HepG2 (cell line): ENCODE results near the gene FIBP. TPM values are rescaled to one million over a fixed set of nuclear protein-coding genes. Genes with fewer than 3 reads are reported as not detected.

Experiments
- E2F1 ChIP-seq: sonication (generic); formaldehyde crosslinking; IDR thresholded peaks from 2 replicates; pipeline ENCODE4 v1.5.0; 2020; ENCODE audit warnings: missing genetic modification reagents
- EZH2 ChIP-seq: conservative IDR thresholded peaks from 2 replicates; pipeline ENCODE4 v1.6.1; 2012; ENCODE audit warnings: mild to moderate bottlenecking, low read depth, low read length, moderate library complexity
- FLYWCH1 ChIP-seq: sonication (generic); formaldehyde crosslinking; IDR thresholded peaks from 2 replicates; pipeline ENCODE4 v1.8.1; 2023; ENCODE audit warnings: mild to moderate bottlenecking, missing genetic modification reagents
- GMEB1 ChIP-seq: sonication (generic); formaldehyde crosslinking; IDR thresholded peaks from 2 replicates; pipeline ENCODE4 v1.5.1; 2020; ENCODE audit warnings: missing genetic modification reagents, mild to moderate bottlenecking, borderline replicate concordance
- KDM5B ChIP-seq: sonication (generic); formaldehyde crosslinking; IDR thresholded peaks from 2 replicates; pipeline ENCODE4 v1.4.0; 2020; ENCODE audit warnings: missing genetic modification reagents, mild to moderate bottlenecking, borderline replicate concordance
- MXD3 ChIP-seq: IDR thresholded peaks from 2 replicates; pipeline ENCODE4 v1.6.1; 2016; ENCODE audit warnings: mild to moderate bottlenecking, missing biosample characterization, missing genetic modification reagents
- PITX1 ChIP-seq: sonication (generic); formaldehyde crosslinking; IDR thresholded peaks from 2 replicates; pipeline ENCODE4 v1.5.1; 2020; ENCODE audit warnings: mild to moderate bottlenecking, missing genetic modification reagents
- POGZ ChIP-seq: sonication (generic); formaldehyde crosslinking; IDR thresholded peaks from 2 replicates; pipeline ENCODE4 v1.4.0; 2020; ENCODE audit warnings: mild to moderate bottlenecking, missing genetic modification reagents
- TOE1 ChIP-seq: sonication (generic); formaldehyde crosslinking; IDR thresholded peaks from 2 replicates; pipeline ENCODE4 v1.4.0; 2020; ENCODE audit warnings: mild to moderate bottlenecking, missing genetic modification reagents
- ZBTB42 ChIP-seq: sonication (generic); formaldehyde crosslinking; IDR thresholded peaks from 2 replicates; pipeline ENCODE4 v1.5.0; 2020; ENCODE audit warnings: mild to moderate bottlenecking, missing genetic modification reagents
- ZFP91 ChIP-seq: sonication (generic); formaldehyde crosslinking; IDR thresholded peaks from 2 replicates; pipeline ENCODE4 v1.9.0; 2022; ENCODE audit warnings: missing genetic modification reagents, mild to moderate bottlenecking, borderline replicate concordance
- ZNF18 ChIP-seq: sonication (generic); formaldehyde crosslinking; IDR thresholded peaks from 2 replicates; pipeline ENCODE4 v1.8.0; 2022; ENCODE audit warnings: mild to moderate bottlenecking, missing genetic modification reagents; ENCODE audit not compliant: insufficient replicate concordance
- ZNF589 ChIP-seq: sonication (generic); formaldehyde crosslinking; conservative IDR thresholded peaks from 2 replicates; pipeline ENCODE4 v1.8.0; 2022; ENCODE audit warnings: mild to moderate bottlenecking, moderate library complexity, missing genetic modification reagents
- ZNF687 ChIP-seq: sonication (generic); formaldehyde crosslinking; IDR thresholded peaks from 2 replicates; pipeline ENCODE4 v1.5.1; 2020; ENCODE audit warnings: mild to moderate bottlenecking, missing genetic modification reagents, moderate library complexity
- ZSCAN20 ChIP-seq: sonication (generic); formaldehyde crosslinking; IDR thresholded peaks from 2 replicates; pipeline ENCODE4 v1.4.0; 2020; ENCODE audit warnings: missing genetic modification reagents, mild to moderate bottlenecking, borderline replicate concordance
- polyA plus RNA-seq, 8 experiments: library from polyadenylated mRNA; depleted of rRNA in 3 of 8; stranded (reverse) in 7 of 8; unstranded in 1 of 8; fragments of >200 nt; fragmentation: Illumina TruSeq in 4 of 8; extraction: Trizol in 4 of 8; gene quantifications; 2 replicates each; pipeline versions ENCODE4 v1.2.1 to v1.2.3, GENCODE V29; 2011 to 2016; ENCODE audit warnings: low read depth in 4 of 8, missing spikeins in 1 of 8, mixed read lengths in 1 of 8; ENCODE audit not compliant: insufficient read depth in 1 of 8
- total RNA-seq, 5 experiments: library from RNA; depleted of rRNA; stranded (reverse); fragments of >200 nt; fragmentation: Illumina TruSeq; extraction: Trizol; gene quantifications; 2 replicates each; pipeline ENCODE4 v1.2.3, GENCODE V29; 2016; ENCODE audit warnings: low read depth in 1 of 5

Gene FIBP
- total and polyA plus RNA-seq, 2 of the 13 experiments (the other 11 are each of a cell fraction or from before 2014, with no cell fraction given) = 42.9 to 62.1 TPM

GRCh38 chr11:65873318-65874156, 14.7 kb downstream of the FIBP start (continued):
- peak; percentile 58; the same call in 1 of the 2 replicates for TF ChIP-seq ZFP91 (CRISPR knock-in tag)
- TF ChIP-seq ZNF687 (CRISPR knock-in tag) = peak; percentile 82
- TF ChIP-seq TOE1 (CRISPR knock-in tag) = no peak
- peak; percentile 81 for TF ChIP-seq PITX1
- TF ChIP-seq POGZ (CRISPR knock-in tag) = peak; percentile 39; the same call in 1 of the 2 replicates
- TF ChIP-seq E2F1 (CRISPR knock-in tag) = 0 out of 2 replicates have a peak, but pooled peaks have one; percentile 51
- no peak for TF ChIP-seq ZBTB42 (CRISPR knock-in tag)
- TF ChIP-seq ZSCAN20 (CRISPR knock-in tag) = 0 out of 2 replicates have a peak, but pooled peaks have one; percentile 19
- no peak for TF ChIP-seq EZH2
- peak; percentile 70 for TF ChIP-seq ZNF18
- TF ChIP-seq KDM5B = peak; percentile 83
- TF ChIP-seq GMEB1 = peak; percentile 53
- TF ChIP-seq MXD3 (CRISPR knock-in tag) = peak; percentile 57; the same call in 1 of the 2 replicates
- TF ChIP-seq FLYWCH1 (CRISPR knock-in tag) = peak; percentile 76; the same call in 1 of the 2 replicates
- TF ChIP-seq ZNF589 (CRISPR knock-in tag) = 0 out of 2 replicates have a peak, but pooled peaks have one; percentile 44
